Endothelial cell of umbilical vein (primary cell): ENCODE data around the gene DLEU7. TPM values are rescaled to one million over a fixed set of nuclear protein-coding genes. Genes with fewer than 3 reads are reported as not detected.

Source experiments
- BruUV-seq: library from RNA; stranded (reverse); fragments of 400-500 nt; replicated peaks from 2 replicates; lab custom pipeline; 2021; lab: Mats Ljungman, UMichigan
- CTCF ChIA-PET: fragments of 300-600, 350-600 bp; sonication (Branson Sonifier 250); formaldehyde crosslinking; loops from one replicate; lab custom pipeline; 2021; ENCODE audit warnings: antibody characterized with exemption, inconsistent platforms; lab: Charles Lee
- POLR2A ChIA-PET: fragments of 300-600, 350-600 bp; sonication (Branson Sonifier 250); formaldehyde crosslinking; loops from one replicate; lab custom pipeline; 2021; ENCODE audit warnings: antibody characterized with exemption, inconsistent platforms; lab: Charles Lee
- DNase-seq: peaks from one replicate; pipeline ENCODE4 v3.0.0-alpha.2; 2011; ENCODE audit warnings: low read depth, low spot score
- FAIRE-seq: peaks from 2 replicates; lab custom pipeline; 2011; peaks lifted over from hg19 to GRCh38; lab: Jason Lieb, UNC
- H2AFZ ChIP-seq: 2 replicates; pipeline ENCODE4 v1.6.0; 2012; ENCODE audit warnings: low read depth, low read length, control low read depth, inconsistent platforms
- H3K27ac ChIP-seq: 2 replicates; pipeline ENCODE4 v1.5.1; 2011; ENCODE audit warnings: low read depth, mild to moderate bottlenecking, control low read depth, low read length, moderate library complexity; ENCODE audit not compliant: insufficient read depth
- H3K27me3 ChIP-seq, 2 experiments: 2 replicates each; pipeline versions ENCODE4 v1.6.0 to v1.6.1; 2011; ENCODE audit warnings: low read length in 2 of 2, mixed read lengths in 1 of 2; ENCODE audit not compliant: control insufficient read depth in 2 of 2, insufficient read depth in 2 of 2
- H3K36me3 ChIP-seq, 2 experiments: 2 replicates in 1 of 2; 3 replicates in 1 of 2; pipeline ENCODE4 v1.5.1; 2011; ENCODE audit warnings: low read length in 2 of 2, mild to moderate bottlenecking in 1 of 2, moderate library complexity in 1 of 2; ENCODE audit not compliant: control insufficient read depth in 2 of 2, insufficient read depth in 2 of 2; ENCODE audit errors: extremely low read depth in 1 of 2
- H3K4me1 ChIP-seq: 3 replicates; pipeline ENCODE4 v1.5.1; 2011; ENCODE audit warnings: mild to moderate bottlenecking, low read length; ENCODE audit not compliant: control insufficient read depth, insufficient read depth; ENCODE audit errors: extremely low read depth
- H3K4me2 ChIP-seq: 2 replicates; pipeline ENCODE4 v1.6.1; 2011; ENCODE audit warnings: low read length, control low read depth, mixed read lengths; ENCODE audit not compliant: insufficient read depth
- H3K4me3 ChIP-seq, 3 experiments: fragments of 200-600 bp in 1 of 3; sonication (generic), shearing (Covaris generic) in 1 of 3; replicated peaks in 1 of 3; 2 replicates each; pipeline ENCODE4 v1.5.1; 2011 to 2016; ENCODE audit warnings: control low read depth in 3 of 3, low read length in 3 of 3, mild to moderate bottlenecking in 2 of 3, inconsistent platforms in 1 of 3, low read depth in 1 of 3, moderate library complexity in 1 of 3; ENCODE audit not compliant: insufficient read depth in 1 of 3
- H3K79me2 ChIP-seq: 2 replicates; pipeline ENCODE4 v1.6.0; 2012; ENCODE audit warnings: low read length, inconsistent platforms; ENCODE audit not compliant: control insufficient read depth, insufficient read depth
- H3K9ac ChIP-seq: replicated peaks from 2 replicates; pipeline ENCODE3; 2011; ENCODE audit warnings: low read length, control low read depth; ENCODE audit not compliant: insufficient read depth; ENCODE audit errors: extremely low read depth
- H3K9me1 ChIP-seq: replicated peaks from 3 replicates; pipeline ENCODE4 v1.6.0; 2011; ENCODE audit warnings: mild to moderate bottlenecking, low read length; ENCODE audit not compliant: control insufficient read depth, insufficient read depth; ENCODE audit errors: extremely low read depth
- H3K9me3 ChIP-seq: replicated peaks from 2 replicates; pipeline ENCODE4 v1.5.1; 2012; ENCODE audit warnings: low read length, inconsistent platforms; ENCODE audit not compliant: control insufficient read depth, insufficient read depth
- H4K20me1 ChIP-seq: replicated peaks from 2 replicates; pipeline ENCODE3; 2011; ENCODE audit warnings: mild to moderate bottlenecking, low read length; ENCODE audit not compliant: control insufficient read depth, insufficient read depth; ENCODE audit errors: extremely low read depth
- EZH2 ChIP-seq: IDR thresholded peaks from 2 replicates; pipeline ENCODE4 v1.6.1; 2012; ENCODE audit warnings: borderline replicate concordance, low read depth, mild to moderate bottlenecking, moderate library complexity, low read length, inconsistent platforms; ENCODE audit not compliant: severe bottlenecking
- FOS ChIP-seq: IDR thresholded peaks from 2 replicates; pipeline ENCODE4 v1.6.1; 2011; ENCODE audit warnings: mild to moderate bottlenecking, low read length, moderate library complexity, borderline replicate concordance; ENCODE audit not compliant: insufficient read depth
- GATA2 ChIP-seq: IDR thresholded peaks from 2 replicates; pipeline ENCODE4 v1.7.0; 2011; ENCODE audit warnings: low read depth, mild to moderate bottlenecking, moderate library complexity, mixed read lengths, low read length; ENCODE audit not compliant: insufficient read length, insufficient read depth
- JUN ChIP-seq: IDR thresholded peaks from 2 replicates; pipeline ENCODE4 v1.6.1; 2011; ENCODE audit warnings: borderline replicate concordance, low read depth; ENCODE audit not compliant: insufficient read length, insufficient read depth
- MYC ChIP-seq: IDR thresholded peaks from one replicate; pipeline ENCODE4 v1.6.1; 2011; ENCODE audit warnings: mild to moderate bottlenecking, low read depth, low read length
- POLR2A ChIP-seq: IDR thresholded peaks from 2 replicates; pipeline ENCODE4 v1.6.1; 2012; ENCODE audit warnings: low read depth, mild to moderate bottlenecking, control low read depth, low read length
- POLR2AphosphoS5 ChIP-seq: IDR thresholded peaks from 2 replicates; pipeline ENCODE4 v1.6.1; 2012; ENCODE audit warnings: low read depth, mild to moderate bottlenecking, control low read depth, low read length, moderate library complexity; ENCODE audit not compliant: insufficient read depth
- dilution Hi-C: fragments of 300-500 bp; cut with MboI; formaldehyde crosslinking; loops from one replicate; pipeline ENCODE4 v1.15.0; 2019; ENCODE audit warnings: low sequenced_read_pairs; ENCODE audit not compliant: extremely low pct_ligation_motif_present
- intact Hi-C: fragments of 100-400 bp; cut with micrococcal nuclease; formaldehyde crosslinking; loops from one replicate; pipeline ENCODE4 v1.10.0; 2022
- polyA plus RNA-seq, 4 experiments: library from polyadenylated mRNA; depleted of rRNA in 3 of 4; stranded (reverse) in 3 of 4; unstranded in 1 of 4; fragments of >200 nt; gene quantifications; 2 replicates each; pipeline versions ENCODE4 v1.2.1 to v1.2.3, GENCODE V29; 2011 to 2012; ENCODE audit warnings: missing spikeins in 1 of 4
- total RNA-seq: library from RNA; stranded (reverse); gene quantifications from 2 replicates; pipeline ENCODE4 v1.2.3, GENCODE V29; 2021
- TF ChIP-seq, protein P1 (sequence below), 2 donors: IDR thresholded peaks; 1 replicate in 1 of 2; 2 replicates in 1 of 2; pipeline ENCODE4 v1.5.1; 2011; ENCODE audit warnings: low read length in 2 of 2, mild to moderate bottlenecking in 2 of 2, moderate library complexity in 2 of 2, control low read depth in 1 of 2, inconsistent platforms in 1 of 2, low read depth in 1 of 2; ENCODE audit not compliant: insufficient read depth in 1 of 2; ENCODE audit errors: extremely low read depth in 1 of 2
- TF ChIP-seq, protein P2 (sequence below): IDR thresholded peaks from 2 replicates; pipeline ENCODE4 v1.6.1; 2011; ENCODE audit not compliant: insufficient read depth, insufficient read length

DLEU7 gene
- total and polyA plus RNA-seq, 2 donors (not counting 3 experiments of a cell fraction or from before 2014, with no cell fraction given) = not detected

DNA sequence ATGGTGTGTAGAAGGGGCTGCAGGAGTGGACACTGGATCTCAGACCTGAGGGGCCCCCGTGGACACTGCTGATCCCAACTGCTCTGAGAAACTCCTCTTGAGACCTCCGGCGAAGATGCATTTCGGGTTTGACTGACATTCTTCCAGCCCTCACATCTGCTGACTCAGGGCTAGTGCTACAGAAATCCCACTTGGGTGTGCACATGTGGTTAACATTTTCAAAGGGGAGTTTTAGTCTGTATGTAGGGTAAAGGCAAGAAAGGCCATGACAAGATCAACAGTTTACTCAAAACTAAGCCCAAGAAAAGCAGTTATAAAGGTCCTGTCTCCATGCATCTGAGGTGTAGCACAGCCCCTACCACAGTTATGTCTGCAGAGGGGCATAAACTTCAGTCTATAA is 31.2 kb downstream of the DLEU7 start:
- Histone ChIP-seq H3K9ac (no peak overlapping the region), H3K4me2 (no peak overlapping the region), H3K9me1 (no peaks in the 10 kb centered on the region), H2AFZ (no peak overlapping the region), H3K36me3 (no peaks in the 10 kb centered on the region), H3K4me3 (no peak overlapping the region), H3K27me3 (peaks cover 7 to 10% of the 10 kb centered on the region in 2 experiments), H4K20me1 (no peaks in the 10 kb centered on the region), H3K4me1 (no peaks in the 10 kb centered on the region), H3K79me2 (no peaks in the 10 kb centered on the region), H3K27ac (no peak overlapping the region), H3K9me3 (no peaks in the 10 kb centered on the region)
- ChIA-PET CTCF (interaction anchor here (1.0 to 1.9 kb wide), 4 partner anchors 11 to 728 kb away, joined by 3 to 4 read pairs (median 4); no protein-coding TSS in a partner anchor), POLR2A (interaction anchor here (0.7 kb wide), 1 partner anchor 186 kb away, joined by 3 read pairs; no protein-coding TSS in a partner anchor)
- DNase-seq (no peak), FAIRE-seq (no peak)
- intact Hi-C loops (no loop called here), dilution Hi-C loops (no loop called here)
- BruUV-seq = no TSS peak
- TF ChIP-seq POLR2AphosphoS5 = no peak
- no peak for TF ChIP-seq MYC
- no peak for TF ChIP-seq EZH2
- TF ChIP-seq, protein P1, sequence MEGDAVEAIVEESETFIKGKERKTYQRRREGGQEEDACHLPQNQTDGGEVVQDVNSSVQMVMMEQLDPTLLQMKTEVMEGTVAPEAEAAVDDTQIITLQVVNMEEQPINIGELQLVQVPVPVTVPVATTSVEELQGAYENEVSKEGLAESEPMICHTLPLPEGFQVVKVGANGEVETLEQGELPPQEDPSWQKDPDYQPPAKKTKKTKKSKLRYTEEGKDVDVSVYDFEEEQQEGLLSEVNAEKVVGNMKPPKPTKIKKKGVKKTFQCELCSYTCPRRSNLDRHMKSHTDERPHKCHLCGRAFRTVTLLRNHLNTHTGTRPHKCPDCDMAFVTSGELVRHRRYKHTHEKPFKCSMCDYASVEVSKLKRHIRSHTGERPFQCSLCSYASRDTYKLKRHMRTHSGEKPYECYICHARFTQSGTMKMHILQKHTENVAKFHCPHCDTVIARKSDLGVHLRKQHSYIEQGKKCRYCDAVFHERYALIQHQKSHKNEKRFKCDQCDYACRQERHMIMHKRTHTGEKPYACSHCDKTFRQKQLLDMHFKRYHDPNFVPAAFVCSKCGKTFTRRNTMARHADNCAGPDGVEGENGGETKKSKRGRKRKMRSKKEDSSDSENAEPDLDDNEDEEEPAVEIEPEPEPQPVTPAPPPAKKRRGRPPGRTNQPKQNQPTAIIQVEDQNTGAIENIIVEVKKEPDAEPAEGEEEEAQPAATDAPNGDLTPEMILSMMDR (IDR thresholded peaks at IDR 0.05; ENCODE audit: extremely low read depth in 1 of 2, insufficient read depth in 1 of 2, low read depth in 1 of 2, low read length in 2 of 2) = no peak
- TF ChIP-seq FOS = no peak
- no peak for TF ChIP-seq GATA2
- TF ChIP-seq POLR2A = no peak
- TF ChIP-seq JUN = no peak
- TF ChIP-seq, protein P2, sequence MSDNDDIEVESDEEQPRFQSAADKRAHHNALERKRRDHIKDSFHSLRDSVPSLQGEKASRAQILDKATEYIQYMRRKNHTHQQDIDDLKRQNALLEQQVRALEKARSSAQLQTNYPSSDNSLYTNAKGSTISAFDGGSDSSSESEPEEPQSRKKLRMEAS = no peak
